Mesodermal cell (in vitro differentiated cells): Measurements from ENCODE around the gene NBPF6.
"Not testable (repeated sequence)": the region's sequence is repeated elsewhere in the genome, so short reads cannot be mapped to it uniquely, and the experiment has no call there.

Experiments
- H3K27ac ChIP-seq: 2 replicates; pipeline ENCODE4 v1.7.0; 2013; ENCODE audit warnings: mild to moderate bottlenecking, low read depth, low read length, moderate library complexity; ENCODE audit not compliant: severe bottlenecking
- H3K36me3 ChIP-seq: 2 replicates; pipeline ENCODE4 v1.7.1; 2013; ENCODE audit warnings: mild to moderate bottlenecking, low read length, moderate library complexity; ENCODE audit not compliant: control insufficient read depth, insufficient read depth
- H3K4me1 ChIP-seq: one replicate; pipeline ENCODE4 v1.7.1; 2013; ENCODE audit warnings: mild to moderate bottlenecking, low read length; ENCODE audit not compliant: insufficient read depth, control insufficient read depth, poor library complexity, severe bottlenecking
- H3K4me3 ChIP-seq: 2 replicates; pipeline ENCODE4 v1.7.0; 2013; ENCODE audit warnings: low read length, control low read depth, mild to moderate bottlenecking; ENCODE audit not compliant: insufficient read depth, poor library complexity, severe bottlenecking; ENCODE audit errors: extremely low read depth
- H3K9me3 ChIP-seq: 2 replicates; pipeline ENCODE4 v1.7.1; 2013; ENCODE audit warnings: mild to moderate bottlenecking, low read length, moderate library complexity; ENCODE audit not compliant: control insufficient read depth
- WGBS, 2 experiments: methylation state at CpG; one replicate each; pipeline ENCODE4 v1.1.5; 2013; ENCODE audit warnings: missing lambda C conversion rate in 2 of 2; ENCODE audit not compliant: insufficient coverage in 2 of 2; 5-methylcytosine and 5-hydroxymethylcytosine counted together

The NBPF6 gene

DNA sequence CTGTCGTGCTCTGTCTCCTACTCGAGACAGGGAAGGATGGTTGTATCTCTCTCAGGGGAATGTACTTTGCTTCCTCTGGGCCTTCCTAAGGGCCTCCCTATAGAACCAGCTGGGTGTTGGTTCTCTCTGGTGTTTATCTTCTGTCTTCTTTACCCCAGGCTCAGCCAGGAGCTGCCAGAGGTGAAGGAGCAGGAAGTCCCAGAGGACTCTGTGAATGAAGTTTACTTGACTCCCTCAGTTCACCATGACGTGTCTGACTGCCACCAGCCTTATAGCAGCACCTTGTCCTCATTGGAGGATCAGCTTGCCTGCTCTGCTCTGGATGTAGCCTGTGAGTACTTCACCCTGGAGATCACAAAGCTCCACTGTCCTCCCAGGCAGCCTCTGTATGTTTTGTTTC, 11.6 kb downstream of the NBPF6 start:
- H3K36me3 ChIP-seq, H3K9me3 ChIP-seq, H3K27ac ChIP-seq, H3K4me1 ChIP-seq, H3K4me3 ChIP-seq: not testable (repeated sequence)
- WGBS, 2 experiments = no CpG with 5 or more reads among the region's 3 CpGs

DNA sequence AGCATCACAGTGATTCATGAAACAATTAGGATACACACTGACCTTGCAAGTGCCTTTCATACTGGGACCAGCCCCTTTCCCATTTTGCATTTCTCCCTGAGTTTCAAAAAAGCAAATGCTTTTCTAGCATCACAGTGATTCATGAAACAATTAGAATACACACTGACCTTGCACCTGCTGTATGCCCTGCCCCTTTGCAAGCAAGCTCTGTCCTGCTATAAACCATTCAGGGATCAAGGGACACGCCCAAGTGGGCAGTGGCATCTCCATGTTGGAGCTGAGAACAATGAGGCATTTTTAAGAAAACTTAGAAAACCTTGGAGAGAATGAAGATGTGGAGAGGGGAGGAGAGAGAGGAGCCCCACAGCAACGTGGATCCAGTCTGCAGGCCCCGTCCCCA, 13.8 kb downstream of the NBPF6 start:
- not testable (repeated sequence) for H3K4me1 ChIP-seq, H3K27ac ChIP-seq, H3K4me3 ChIP-seq, H3K36me3 ChIP-seq, H3K9me3 ChIP-seq
- WGBS, 2 experiments = no CpG with 5 or more reads among the region's 3 CpGs

DNA sequence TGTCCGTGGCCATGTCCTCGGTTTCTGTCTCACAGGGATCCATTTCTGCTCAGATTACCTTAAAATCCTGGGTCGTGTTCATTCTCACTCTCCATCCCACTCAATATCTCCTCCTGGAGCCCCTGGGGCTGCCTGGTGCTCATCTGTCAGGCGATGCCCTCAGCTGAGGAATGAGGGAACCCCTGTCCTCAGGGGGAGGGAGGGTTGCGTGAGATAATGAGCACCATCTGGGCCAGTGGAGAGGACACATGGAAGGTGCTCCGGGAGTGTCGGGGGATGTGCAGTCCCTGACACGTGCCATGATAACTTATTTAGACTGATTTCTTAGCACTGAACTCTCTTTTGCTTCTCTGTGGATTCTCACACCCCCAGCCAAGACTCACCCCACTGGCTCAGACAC, 16.0 kb downstream of the NBPF6 start:
- WGBS, 2 experiments = no CpG with 5 or more reads among the region's 8 CpGs
- not testable (repeated sequence) for H3K27ac ChIP-seq, H3K4me1 ChIP-seq, H3K36me3 ChIP-seq, H3K9me3 ChIP-seq, H3K4me3 ChIP-seq

DNA sequence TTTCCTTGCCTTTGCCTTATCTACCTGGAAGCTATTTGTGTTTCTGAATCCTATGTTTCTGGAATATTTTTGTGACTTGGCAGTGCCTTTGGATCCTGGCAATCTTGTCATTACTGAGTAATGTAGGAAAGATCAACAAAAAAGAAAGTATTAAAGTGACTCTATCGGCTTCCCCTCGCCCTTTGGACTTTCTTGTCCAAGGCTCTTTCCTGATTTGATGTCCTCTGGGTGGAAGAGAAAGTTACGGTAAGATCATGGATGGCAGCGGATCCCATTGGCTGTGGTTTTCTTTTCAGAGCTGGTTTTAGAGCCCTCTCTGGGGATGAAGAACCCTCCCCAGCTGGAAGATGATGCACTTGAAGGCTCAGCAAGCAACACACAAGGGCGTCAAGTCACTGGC, 17.0 kb downstream of the NBPF6 start:
- H3K4me3 ChIP-seq, H3K27ac ChIP-seq, H3K4me1 ChIP-seq, H3K9me3 ChIP-seq, H3K36me3 ChIP-seq: not testable (repeated sequence)
- no CpG with 5 or more reads among the region's 5 CpGs for WGBS, 2 experiments

DNA sequence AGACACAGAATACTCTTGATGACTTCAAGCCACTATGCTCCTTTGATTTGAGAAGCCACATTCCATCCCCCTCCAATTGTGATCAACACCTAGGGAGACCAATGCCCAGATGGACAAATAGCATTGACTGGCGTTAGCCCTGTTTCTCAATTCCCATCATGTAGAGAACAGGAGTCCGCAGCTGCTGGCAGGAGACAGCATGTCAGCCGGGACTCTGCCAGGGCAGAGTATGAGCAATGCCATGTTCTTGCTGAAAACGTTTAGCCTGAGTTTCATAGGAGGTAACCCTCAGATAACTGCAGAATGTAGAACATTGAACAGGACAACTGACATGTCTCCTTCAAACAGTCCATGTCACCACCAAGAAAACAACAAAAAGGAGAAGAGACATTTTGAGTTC, 20.6 kb downstream of the NBPF6 start:
- WGBS, 2 experiments = no CpG with 5 or more reads among the region's 4 CpGs
- H3K4me1 ChIP-seq, H3K9me3 ChIP-seq, H3K4me3 ChIP-seq, H3K36me3 ChIP-seq, H3K27ac ChIP-seq: not testable (repeated sequence)

DNA sequence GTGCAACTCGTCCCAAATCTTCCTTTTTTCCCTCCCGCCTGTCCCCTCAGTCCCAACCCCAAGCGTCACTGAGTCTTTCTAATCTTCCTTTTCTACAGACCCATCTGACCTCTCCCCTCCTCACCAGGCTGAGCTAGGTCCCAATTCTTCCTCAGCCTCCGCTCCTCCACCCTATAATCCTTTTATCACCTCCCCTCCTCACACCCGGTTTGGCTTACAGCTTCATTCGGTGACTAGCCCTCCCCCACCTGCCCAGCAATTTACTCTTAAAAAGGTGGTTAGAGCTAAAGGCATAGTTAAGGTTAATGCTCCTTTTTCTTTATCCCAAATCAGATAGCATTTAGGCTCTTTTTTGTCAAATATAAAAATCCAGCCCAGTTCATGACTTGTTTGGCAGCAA, 24.4 kb downstream of the NBPF6 start:
- not testable (repeated sequence) for H3K27ac ChIP-seq, H3K9me3 ChIP-seq, H3K4me3 ChIP-seq, H3K36me3 ChIP-seq, H3K4me1 ChIP-seq
- no CpG with 5 or more reads among the region's 6 CpGs for WGBS, 2 experiments

DNA sequence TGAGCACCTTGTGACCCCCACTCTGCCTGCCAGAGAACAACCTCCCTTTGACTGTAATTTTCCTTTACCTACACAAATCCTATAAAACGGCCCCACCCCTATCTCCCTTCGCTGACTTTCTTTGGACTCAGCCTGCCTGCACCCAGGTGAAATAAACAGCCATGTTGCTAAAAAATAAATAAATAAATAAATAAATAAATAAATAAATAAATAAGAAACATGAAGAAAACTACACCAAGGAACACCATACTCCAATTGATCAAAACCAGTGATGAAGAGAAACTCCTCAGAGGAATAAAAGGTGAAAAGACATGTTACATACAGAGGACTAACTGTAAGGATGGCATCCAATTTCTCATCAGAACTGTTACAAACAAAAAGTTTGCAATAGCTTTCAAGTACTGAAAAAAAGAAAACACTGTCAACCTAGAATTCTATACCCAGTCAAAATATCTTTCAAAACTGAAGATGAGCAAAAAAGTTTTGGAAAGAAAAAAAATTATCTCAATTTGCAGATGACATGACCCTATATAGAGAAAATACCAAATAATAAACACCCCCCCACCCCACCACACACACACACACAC, 28.4 kb downstream of the NBPF6 start:
- H3K4me1 ChIP-seq = no peaks in the 10 kb centered on the region
- peaks cover 4% of the 10 kb centered on the region for H3K9me3 ChIP-seq
- no peaks in the 10 kb centered on the region for H3K36me3 ChIP-seq
- no peak overlapping the region for H3K27ac ChIP-seq
- no peak overlapping the region for H3K4me3 ChIP-seq
- WGBS, 2 experiments = no CpG with 5 or more reads among the region's 2 CpGs

DNA sequence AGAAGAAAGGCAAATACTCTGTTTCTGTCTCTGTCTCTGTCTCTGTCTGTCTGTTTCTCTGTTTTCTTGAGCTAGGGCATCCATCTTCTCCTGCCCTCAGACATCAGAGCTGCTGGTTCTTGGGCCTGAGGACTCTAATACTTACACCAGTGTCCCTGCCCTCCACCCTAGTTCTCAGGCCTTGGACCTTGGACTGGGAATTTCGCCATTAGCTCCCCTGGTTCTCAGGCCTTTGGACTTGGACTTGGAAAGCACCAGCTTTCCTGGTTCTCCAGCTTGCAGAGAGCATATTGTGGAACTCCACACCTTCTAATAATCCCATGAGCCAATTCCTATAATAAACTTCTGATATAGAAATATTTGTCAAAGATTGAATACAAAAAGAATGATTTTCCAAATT, 32.6 kb downstream of the NBPF6 start:
- no peaks in the 10 kb centered on the region for H3K36me3 ChIP-seq
- 63 to 80% methylated on average over 1 of the region's 1 CpG for WGBS, 2 experiments

DNA sequence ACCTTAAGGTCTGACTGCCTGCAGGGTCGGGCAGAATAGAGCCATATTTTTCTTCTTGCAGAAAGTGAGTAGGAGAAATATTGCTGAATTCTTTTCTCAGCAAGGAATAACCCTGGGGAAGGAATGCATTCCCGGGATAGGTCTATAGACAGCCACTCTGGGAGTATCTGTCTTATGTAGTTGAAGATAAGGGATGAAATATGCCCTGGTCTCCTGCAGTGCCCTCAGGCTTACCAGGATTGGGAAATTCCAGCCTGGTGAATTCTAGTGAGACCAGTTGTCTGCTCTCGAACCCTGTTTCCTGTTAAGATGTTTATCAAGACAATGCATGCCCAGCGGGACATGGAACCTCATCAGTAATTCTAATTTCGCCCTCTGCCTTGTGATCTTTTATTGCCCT, 35.8 kb downstream of the NBPF6 start:
- H3K4me1 ChIP-seq, H3K4me3 ChIP-seq, H3K36me3 ChIP-seq, H3K9me3 ChIP-seq, H3K27ac ChIP-seq: not testable (repeated sequence)
- WGBS, 2 experiments = 80 to 83% methylated on average over 1 to 3 of the region's 5 CpGs

More for the DNA sequence above, 32.6 kb downstream of the NBPF6 start:
- Histone ChIP-seq H3K9me3 (peaks cover 4% of the 10 kb centered on the region), H3K4me3 (no peak overlapping the region), H3K27ac (no peak overlapping the region), H3K4me1 (no peaks in the 10 kb centered on the region)

DNA sequence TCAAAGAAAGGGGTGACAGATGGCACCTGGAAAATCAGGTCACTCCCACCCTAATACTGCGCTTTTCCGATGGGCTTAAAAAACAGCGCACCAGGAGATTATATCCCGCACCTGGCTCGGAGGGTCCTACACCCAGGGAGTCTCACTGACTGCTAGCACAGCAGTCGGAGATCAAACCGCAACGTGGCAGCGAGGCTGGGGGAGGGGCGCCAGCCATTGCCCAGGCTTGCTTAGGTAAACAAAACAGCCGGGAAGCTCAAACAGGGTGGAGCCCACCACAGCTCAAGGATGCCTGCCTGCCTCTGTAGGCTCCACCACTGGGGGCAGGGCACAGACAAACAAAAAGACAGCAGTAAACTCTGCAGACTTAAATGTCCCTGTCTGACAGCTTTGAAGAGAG, 36.6 kb downstream of the NBPF6 start:
- not testable (repeated sequence) for H3K9me3 ChIP-seq, H3K27ac ChIP-seq, H3K4me3 ChIP-seq, H3K4me1 ChIP-seq, H3K36me3 ChIP-seq
- 92 to 93% methylated on average over 10 to 11 of the region's 11 CpGs for WGBS, 2 experiments

DNA sequence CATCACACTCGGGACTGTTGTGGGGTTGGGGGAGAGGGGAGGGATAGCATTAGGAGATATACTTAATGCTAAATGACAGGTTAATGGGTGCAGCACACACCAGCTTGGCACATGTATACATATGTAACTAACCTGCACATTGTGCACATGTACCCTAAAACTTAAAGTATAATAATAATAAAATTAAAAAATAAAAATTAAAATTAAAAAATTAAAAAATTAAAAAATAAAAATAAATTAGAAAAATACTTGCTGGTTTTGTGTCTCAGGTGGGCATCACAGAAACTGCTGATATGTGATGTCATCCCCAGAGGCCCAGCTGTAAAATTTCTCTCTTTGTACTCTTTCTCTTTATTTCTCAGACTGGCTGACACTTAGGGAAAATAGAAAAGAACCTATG, 44.9 kb downstream of the NBPF6 start:
- no CpG with 5 or more reads among the region's 1 CpG for WGBS, 2 experiments
- H3K9me3 ChIP-seq, H3K27ac ChIP-seq, H3K4me1 ChIP-seq, H3K36me3 ChIP-seq, H3K4me3 ChIP-seq: not testable (repeated sequence)

DNA sequence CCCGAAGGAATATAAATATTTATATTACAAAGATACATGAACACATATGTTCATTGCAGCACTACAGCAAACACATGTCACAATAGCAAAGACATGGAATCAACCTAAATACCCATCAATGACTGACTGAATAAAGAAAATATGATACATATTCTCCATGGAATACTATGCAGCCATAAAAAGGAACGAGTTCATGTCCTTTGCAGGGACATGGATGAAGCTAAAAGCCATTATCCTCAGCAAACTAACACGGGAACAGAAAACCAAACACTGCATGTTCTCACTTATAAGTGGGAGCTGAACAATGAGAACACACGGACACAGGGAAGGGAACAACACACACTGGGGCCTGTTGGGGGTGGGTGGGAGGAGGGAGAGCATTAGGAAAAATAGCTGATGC, 46.7 kb downstream of the NBPF6 start:
- no CpG with 5 or more reads among the region's 4 CpGs for WGBS, 2 experiments

More for the DNA sequence above, 46.7 kb downstream of the NBPF6 start:
- H3K27ac ChIP-seq, H3K4me3 ChIP-seq, H3K36me3 ChIP-seq, H3K9me3 ChIP-seq, H3K4me1 ChIP-seq: not testable (repeated sequence)
